CD14-positive monocyte (primary cell): Measurements from ENCODE around the gene RANBP1. TPM values are rescaled to one million over a fixed set of nuclear protein-coding genes. Genes with fewer than 3 reads are reported as not detected.
A peak's percentile ranks its signal among the peaks of the same experiment; 100 is the strongest.

Source experiments
- DNase-seq, 3 donors: peaks; one replicate each; pipeline ENCODE4 v3.0.0-alpha.2; 2011 to 2022
- H2AFZ ChIP-seq: 2 replicates; pipeline ENCODE4 v1.6.0; 2012; ENCODE audit warnings: mild to moderate bottlenecking, low read depth, low read length, inconsistent platforms; ENCODE audit not compliant: insufficient read depth, poor library complexity, severe bottlenecking
- H3K27ac ChIP-seq, 2 donors: 1 replicate in 1 of 2; 2 replicates in 1 of 2; pipeline ENCODE4 v1.5.1; 2012 to 2013; ENCODE audit warnings: low read length in 2 of 2, control low read depth in 1 of 2, inconsistent platforms in 1 of 2, low read depth in 1 of 2, mild to moderate bottlenecking in 1 of 2
- H3K27me3 ChIP-seq, 2 donors: one replicate each; pipeline versions ENCODE4 v1.6.0 to v1.6.1; 2011 to 2013; ENCODE audit warnings: low read length in 2 of 2; ENCODE audit not compliant: control insufficient read depth in 2 of 2, insufficient read depth in 2 of 2
- H3K36me3 ChIP-seq, 2 donors: replicated peaks in 1 of 2; 1 replicate in 1 of 2; 2 replicates in 1 of 2; pipeline versions ENCODE4 v1.5.1 to v1.6.1; 2012 to 2013; ENCODE audit warnings: low read length in 2 of 2, control low read depth in 1 of 2, inconsistent platforms in 1 of 2, mild to moderate bottlenecking in 1 of 2; ENCODE audit not compliant: insufficient read depth in 2 of 2, control insufficient read depth in 1 of 2
- H3K4me1 ChIP-seq, 2 donors: 1 replicate in 1 of 2; 2 replicates in 1 of 2; pipeline versions ENCODE4 v1.5.1 to v1.6.1; 2012 to 2013; ENCODE audit warnings: low read length in 2 of 2, control low read depth in 1 of 2, inconsistent platforms in 1 of 2, mild to moderate bottlenecking in 1 of 2, moderate library complexity in 1 of 2; ENCODE audit not compliant: insufficient read depth in 2 of 2, control insufficient read depth in 1 of 2
- H3K4me2 ChIP-seq: replicated peaks from 2 replicates; pipeline ENCODE3; 2012; ENCODE audit warnings: low read length, moderate library complexity, mild to moderate bottlenecking; ENCODE audit not compliant: poor library complexity, severe bottlenecking; ENCODE audit errors: extremely low read depth
- H3K4me3 ChIP-seq, 3 experiments: fragments of 200-600 bp in 1 of 3; sonication (generic) in 1 of 3; replicated peaks in 1 of 3; 1 replicate in 2 of 3; 2 replicates in 1 of 3; pipeline ENCODE4 v1.5.1; 2011 to 2013; ENCODE audit warnings: low read length in 3 of 3, mild to moderate bottlenecking in 3 of 3, control low read depth in 2 of 3, low read depth in 2 of 3, inconsistent platforms in 1 of 3, moderate library complexity in 1 of 3
- H3K79me2 ChIP-seq: 2 replicates; pipeline ENCODE4 v1.6.0; 2012; ENCODE audit warnings: mild to moderate bottlenecking, control low read depth, inconsistent platforms, low read length, moderate library complexity; ENCODE audit not compliant: insufficient read depth
- H3K9ac ChIP-seq: 2 replicates; pipeline ENCODE4 v1.6.0; 2017; ENCODE audit warnings: low read length, mild to moderate bottlenecking; ENCODE audit not compliant: insufficient read depth, poor library complexity, severe bottlenecking
- H3K9me3 ChIP-seq, 2 donors: replicated peaks in 1 of 2; 1 replicate in 1 of 2; 2 replicates in 1 of 2; pipeline versions ENCODE4 v1.5.1 to v1.6.1; 2012 to 2013; ENCODE audit warnings: low read length in 2 of 2, control low read depth in 1 of 2; ENCODE audit not compliant: control insufficient read depth in 1 of 2, insufficient read depth in 1 of 2
- H4K20me1 ChIP-seq: 2 replicates; pipeline ENCODE4 v1.6.0; 2012; ENCODE audit warnings: mild to moderate bottlenecking, low read length, control low read depth, moderate library complexity; ENCODE audit not compliant: insufficient read depth
- H3K27ac Mint-ChIP-seq, 7 donors: one replicate each; pipeline ENCODE4 v1.8.0; 2020; ENCODE audit warnings: mild to moderate bottlenecking in 7 of 7, mixed read lengths in 7 of 7, moderate library complexity in 6 of 7, inconsistent platforms in 2 of 7
- H3K27me3 Mint-ChIP-seq, 3 donors: one replicate each; pipeline ENCODE4 v1.8.0; 2021 to 2022; ENCODE audit warnings: low read depth in 3 of 3, mild to moderate bottlenecking in 3 of 3, mixed read lengths in 3 of 3, moderate library complexity in 3 of 3, inconsistent platforms in 1 of 3
- H3K36me3 Mint-ChIP-seq, 2 donors: one replicate each; pipeline ENCODE4 v1.8.0; 2020; ENCODE audit warnings: mixed read lengths in 2 of 2, inconsistent platforms in 1 of 2, mild to moderate bottlenecking in 1 of 2
- H3K4me1 Mint-ChIP-seq: one replicate; pipeline ENCODE4 v1.8.0; 2020; ENCODE audit warnings: mild to moderate bottlenecking, mixed read lengths
- H3K4me3 Mint-ChIP-seq, 2 donors: one replicate each; pipeline ENCODE4 v1.8.0; 2020; ENCODE audit warnings: mild to moderate bottlenecking in 2 of 2, mixed read lengths in 2 of 2, moderate library complexity in 1 of 2
- H3K9me3 Mint-ChIP-seq, 7 donors: one replicate each; pipeline ENCODE4 v1.8.0; 2020 to 2022; ENCODE audit warnings: mixed read lengths in 7 of 7, mild to moderate bottlenecking in 6 of 7, moderate library complexity in 6 of 7, inconsistent platforms in 2 of 7
- CTCF ChIP-seq: fragments of 200-600 bp; IDR thresholded peaks from one replicate; pipeline ENCODE4 v1.8.0; 2022; ENCODE audit warnings: antibody characterized with exemption, mild to moderate bottlenecking
- WGBS: methylation state at CpG from one replicate; pipeline ENCODE4 v1.1.5; 2013; ENCODE audit warnings: missing lambda C conversion rate; ENCODE audit not compliant: insufficient coverage; 5-methylcytosine and 5-hydroxymethylcytosine counted together
- intact Hi-C, 2 donors: fragments of 100-400 bp; cut with micrococcal nuclease; formaldehyde crosslinking; loops; one replicate each; pipeline versions ENCODE4 v1.15.0 to v1.15.1; 2023
- polyA plus RNA-seq, 3 donors: library from polyadenylated mRNA; depleted of rRNA in 1 of 3; unstranded in 2 of 3; stranded (reverse) in 1 of 3; fragments of 300-500 nt in 2 of 3; fragments of >200 nt in 1 of 3; fragmentation: Illumina TruSeq in 2 of 3; gene quantifications; 1 replicate in 2 of 3; 2 replicates in 1 of 3; pipeline ENCODE4 v1.2.3, GENCODE V29; 2012 to 2021

RANBP1 gene
- polyA plus RNA-seq, 3 donors = 45.0 to 52.3 (median 47.4) TPM

GRCh38 chr22:20111045-20111688 lies 4.7 kb upstream of the RANBP1 start:
- no peak overlapping the region for H3K4me3 Mint-ChIP-seq
- peaks cover 5 to 10% of the 10 kb centered on the region in 2 donors for H3K4me1 ChIP-seq
- no peaks in the 10 kb centered on the region for H3K9me3 ChIP-seq
- intact Hi-C loops = loop anchor here in 1 of 2 donors (10.0 kb wide), 2 partner anchors 86 to 256 kb away; partner anchors contain the start of genes GNB1L, RTL10 and TANGO2
- H3K27ac Mint-ChIP-seq = peak overlapping the region in 6 of 7 donors; percentile 28 to 70 (median 60)
- H3K27ac ChIP-seq = peak overlapping the region in 1 of 2 donors; percentile 27
- no peak overlapping the region for H3K9ac ChIP-seq
- H3K36me3 ChIP-seq = peaks cover 79 to 93% of the 10 kb centered on the region in 2 donors
- H3K27me3 Mint-ChIP-seq = peaks cover 0 to 2% (median 1%) of the 10 kb centered on the region in 3 donors
- H4K20me1 ChIP-seq = peaks cover 23% of the 10 kb centered on the region
- H3K9me3 Mint-ChIP-seq = no peaks in the 10 kb centered on the region
- no peaks in the 10 kb centered on the region for H3K27me3 ChIP-seq
- WGBS = 63% methylated on average over 9 of the region's 14 CpGs
- peaks cover 24% of the 10 kb centered on the region for H3K79me2 ChIP-seq
- no peak overlapping the region for H3K4me2 ChIP-seq
- no peak overlapping the region for H2AFZ ChIP-seq
- peaks cover 51 to 84% of the 10 kb centered on the region in 2 donors for H3K36me3 Mint-ChIP-seq
- no peak overlapping the region for H3K4me3 ChIP-seq
- no peak for DNase-seq
- peak; percentile 29 for TF ChIP-seq CTCF
- peaks cover 7% of the 10 kb centered on the region for H3K4me1 Mint-ChIP-seq

- Histone ChIP-seq H3K9ac (no peak overlapping the region), H3K4me2 (no peak overlapping the region), H2AFZ (no peak overlapping the region), H4K20me1 (peaks cover 25% of the 10 kb centered on the region), H3K27me3 (no peaks in the 10 kb centered on the region), H3K79me2 (peaks cover 32% of the 10 kb centered on the region), H3K27ac (peak overlapping the region in 1 of 2 donors; percentile 26), H3K36me3 (peaks cover 71 to 86% of the 10 kb centered on the region in 2 donors), H3K4me3 (no peak overlapping the region), H3K4me1 (peaks cover 9 to 16% of the 10 kb centered on the region in 2 donors), H3K9me3 (no peaks in the 10 kb centered on the region)
- intact Hi-C loops = loop anchor here in 1 of 2 donors (10.0 kb wide), 2 partner anchors 87 to 257 kb away; partner anchors contain the start of genes GNB1L, RTL10 and TANGO2
- Mint-ChIP-seq H3K4me3 (no peak overlapping the region), H3K4me1 (peaks cover 7% of the 10 kb centered on the region), H3K36me3 (peaks cover 43 to 77% of the 10 kb centered on the region in 2 donors), H3K9me3 (no peaks in the 10 kb centered on the region), H3K27ac (peak overlapping the region in 4 of 7 donors; percentile 66 to 79 (median 71)), H3K27me3 (peaks cover 0 to 2% (median 1%) of the 10 kb centered on the region in 3 donors)
- WGBS = 94% methylated on average over 3 of the region's 7 CpGs
- no peak for DNase-seq
- TF ChIP-seq CTCF = no peak
Measured at GRCh38 chr22:20111689-20112622, 3.9 kb upstream of the RANBP1 start.
